OCI-LY1 (cell line): ENCODE data around the gene GRK6.

ENCODE experiments used
- CTCF ChIP-seq: fragments of 200-600 bp; sonication (generic), shearing (Covaris generic); IDR thresholded peaks from 2 replicates; pipeline ENCODE4 v1.5.1; 2017; ENCODE audit warnings: mild to moderate bottlenecking, antibody characterized with exemption, low read length, moderate library complexity, mixed read lengths
- EZH2 ChIP-seq: fragments of 200-600 bp; sonication (generic), shearing (Covaris generic); IDR thresholded peaks from 2 replicates; pipeline ENCODE4 v1.8.0; 2017; ENCODE audit warnings: borderline replicate concordance, mixed run types, mild to moderate bottlenecking, antibody characterized with exemption, low read length, moderate library complexity, mixed read lengths

DNA sequence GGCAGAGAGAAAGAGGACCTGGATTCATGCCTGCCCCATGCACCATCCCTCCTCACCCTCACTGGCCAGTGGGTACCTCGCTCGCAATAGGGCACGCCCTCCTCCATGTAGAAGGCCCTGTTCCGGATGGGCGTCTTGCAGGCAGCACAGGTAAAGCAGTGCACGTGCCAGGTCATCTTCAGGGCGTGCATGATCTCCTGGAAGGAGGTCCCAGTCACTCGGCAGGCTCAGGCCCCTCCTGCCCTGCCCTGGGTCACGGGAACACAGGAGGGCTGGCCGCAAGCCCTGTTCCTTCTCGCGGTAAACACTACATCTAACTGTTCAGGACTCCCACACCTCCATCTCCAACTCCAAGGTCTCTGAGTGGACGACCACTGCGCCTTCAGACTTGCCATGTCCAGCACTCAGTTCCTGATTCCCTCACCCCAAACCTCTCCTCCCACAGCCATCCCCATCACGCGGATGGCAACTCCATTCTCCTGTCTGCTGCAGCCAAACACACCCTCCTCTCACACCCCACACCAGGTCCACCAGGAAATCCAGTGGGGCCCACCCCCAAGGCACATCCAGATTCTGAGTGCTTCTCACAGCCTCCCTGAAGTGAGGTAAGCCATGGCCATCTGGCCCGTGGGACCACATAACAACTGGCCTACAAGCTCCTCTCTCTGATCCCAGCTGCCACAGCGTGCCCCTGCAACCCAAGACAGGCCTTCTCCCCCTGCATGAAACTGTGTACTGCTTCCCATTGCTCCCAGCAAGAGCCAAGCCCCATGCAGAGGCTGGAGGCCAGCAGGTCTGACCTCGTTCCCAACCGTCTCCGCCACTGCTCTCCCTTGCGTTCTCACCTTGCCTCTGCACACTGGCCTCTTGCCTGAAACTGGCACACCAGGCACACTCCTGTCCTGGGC lies 57.8 kb downstream of the GRK6 start:
- no peak for TF ChIP-seq CTCF
- TF ChIP-seq EZH2: no peak
